H9 (cell line): ENCODE results near the gene GABRB1. TPM values are rescaled to one million over a fixed set of nuclear protein-coding genes. Genes with fewer than 3 reads are reported as not detected.

Experiments
- DNase-seq: peaks from one replicate; pipeline ENCODE4 v3.0.0-alpha.2; 2017
- H2AFZ ChIP-seq: one replicate; pipeline ENCODE4 v1.6.1; 2013; ENCODE audit warnings: mild to moderate bottlenecking, low read length, control low read depth, moderate library complexity
- H2AK5ac ChIP-seq: 2 replicates; pipeline ENCODE4 v1.6.1; 2013; ENCODE audit warnings: low read length, control low read depth, mixed read lengths; ENCODE audit not compliant: insufficient read length
- H2BK120ac ChIP-seq: one replicate; pipeline ENCODE4 v1.6.1; 2013; ENCODE audit warnings: low read depth, mild to moderate bottlenecking, low read length, control low read depth, inconsistent platforms; ENCODE audit not compliant: poor library complexity, severe bottlenecking
- H2BK12ac ChIP-seq: 2 replicates; pipeline ENCODE4 v1.6.1; 2013; ENCODE audit warnings: low read length, control low read depth, mixed read lengths, low read depth; ENCODE audit not compliant: insufficient read length
- H2BK15ac ChIP-seq: 2 replicates; pipeline ENCODE4 v1.6.1; 2013; ENCODE audit warnings: low read depth, low read length, control low read depth
- H2BK20ac ChIP-seq: one replicate; pipeline ENCODE4 v1.6.1; 2013; ENCODE audit warnings: low read depth, mild to moderate bottlenecking, low read length, control low read depth, inconsistent platforms; ENCODE audit not compliant: poor library complexity, severe bottlenecking
- H2BK5ac ChIP-seq: 2 replicates; pipeline ENCODE4 v1.6.1; 2013; ENCODE audit warnings: low read length, control low read depth, mixed read lengths; ENCODE audit not compliant: insufficient read length
- H3K14ac ChIP-seq: 2 replicates; pipeline ENCODE4 v1.6.1; 2013; ENCODE audit warnings: low read length, control low read depth; ENCODE audit not compliant: insufficient read depth
- H3K18ac ChIP-seq: 2 replicates; pipeline ENCODE4 v1.6.1; 2013; ENCODE audit warnings: low read depth, mild to moderate bottlenecking, mixed read lengths, low read length, control low read depth; ENCODE audit not compliant: insufficient read length
- H3K23ac ChIP-seq: 2 replicates; pipeline ENCODE4 v1.6.1; 2013; ENCODE audit warnings: low read length, control low read depth, mixed read lengths, low read depth; ENCODE audit not compliant: insufficient read length
- H3K23me2 ChIP-seq: 2 replicates; pipeline ENCODE4 v1.6.1; 2013; ENCODE audit warnings: low read depth, mild to moderate bottlenecking, mixed read lengths, low read length, control low read depth; ENCODE audit not compliant: insufficient read length, poor library complexity, severe bottlenecking
- H3K27ac ChIP-seq: 2 replicates; pipeline ENCODE4 v1.5.1; 2013; ENCODE audit warnings: low read length, control low read depth, mixed read lengths, low read depth; ENCODE audit not compliant: insufficient read length
- H3K27me3 ChIP-seq: 2 replicates; pipeline ENCODE4 v1.6.1; 2013; ENCODE audit warnings: low read length, control low read depth, inconsistent platforms; ENCODE audit not compliant: insufficient read depth
- H3K4ac ChIP-seq: 2 replicates; pipeline ENCODE4 v1.6.1; 2013; ENCODE audit warnings: low read depth, mild to moderate bottlenecking, control low read depth, inconsistent platforms, low read length, moderate library complexity
- H3K4me1 ChIP-seq: 2 replicates; pipeline ENCODE4 v1.6.1; 2013; ENCODE audit warnings: low read length, control low read depth, inconsistent platforms; ENCODE audit not compliant: insufficient read depth
- H3K4me2 ChIP-seq: 2 replicates; pipeline ENCODE4 v1.6.1; 2013; ENCODE audit warnings: low read length, control low read depth, mixed read lengths; ENCODE audit not compliant: insufficient read length, insufficient read depth
- H3K56ac ChIP-seq: 2 replicates; pipeline ENCODE4 v1.6.1; 2013; ENCODE audit warnings: low read depth, mild to moderate bottlenecking, mixed read lengths, low read length, control low read depth; ENCODE audit not compliant: insufficient read length
- H3K79me1 ChIP-seq: 2 replicates; pipeline ENCODE4 v1.6.1; 2013; ENCODE audit warnings: low read depth, mild to moderate bottlenecking, moderate library complexity, low read length, control low read depth, inconsistent platforms; ENCODE audit not compliant: insufficient read depth, poor library complexity, severe bottlenecking
- H3K79me2 ChIP-seq: 2 replicates; pipeline ENCODE4 v1.6.1; 2013; ENCODE audit warnings: low read length, control low read depth, inconsistent platforms; ENCODE audit not compliant: insufficient read depth
- H3K9ac ChIP-seq: 2 replicates; pipeline ENCODE4 v1.6.1; 2013; ENCODE audit warnings: low read length, control low read depth, mixed read lengths; ENCODE audit not compliant: insufficient read length; ENCODE audit errors: extremely low read depth
- H3K9me3 ChIP-seq: one replicate; pipeline ENCODE4 v1.6.1; 2013; ENCODE audit warnings: low read depth, low read length, inconsistent platforms; ENCODE audit not compliant: control insufficient read depth
- H3T11ph ChIP-seq: one replicate; pipeline ENCODE4 v1.6.1; 2013; ENCODE audit warnings: mild to moderate bottlenecking, low read length, control low read depth, inconsistent platforms
- H4K20me1 ChIP-seq: one replicate; pipeline ENCODE4 v1.6.1; 2013; ENCODE audit not compliant: control insufficient read depth, insufficient read length, insufficient read depth
- H4K5ac ChIP-seq: 2 replicates; pipeline ENCODE4 v1.6.1; 2013; ENCODE audit warnings: low read depth, mild to moderate bottlenecking, mixed read lengths, low read length, control low read depth; ENCODE audit not compliant: insufficient read length
- H4K8ac ChIP-seq: replicated peaks from 2 replicates; pipeline ENCODE4 v1.6.1; 2013; ENCODE audit warnings: low read length, control low read depth, mixed read lengths, low read depth; ENCODE audit not compliant: insufficient read length
- H4K91ac ChIP-seq: 2 replicates; pipeline ENCODE4 v1.6.1; 2013; ENCODE audit warnings: low read depth, mild to moderate bottlenecking, moderate library complexity, mixed read lengths, low read length, control low read depth; ENCODE audit not compliant: insufficient read length
- H3K27ac Mint-ChIP-seq, 3 experiments: 2 replicates in 2 of 3; 3 replicates in 1 of 3; pipeline ENCODE4 v1.8.0; 2020 to 2021; ENCODE audit warnings: mixed read lengths in 3 of 3, mild to moderate bottlenecking in 1 of 3, moderate library complexity in 1 of 3
- H3K27me3 Mint-ChIP-seq: 2 replicates; pipeline ENCODE4 v1.8.0; 2021; ENCODE audit warnings: low read depth, mild to moderate bottlenecking, moderate library complexity, mixed read lengths
- H3K36me3 Mint-ChIP-seq, 3 experiments: 2 replicates in 2 of 3; 3 replicates in 1 of 3; pipeline ENCODE4 v1.8.0; 2020 to 2021; ENCODE audit warnings: low read depth in 3 of 3, mixed read lengths in 3 of 3; ENCODE audit not compliant: insufficient read depth in 1 of 3
- H3K4me1 Mint-ChIP-seq, 2 experiments: 2 replicates each; pipeline ENCODE4 v1.8.0; 2020; ENCODE audit warnings: mixed read lengths in 2 of 2
- H3K4me3 Mint-ChIP-seq, 2 experiments: 2 replicates in 1 of 2; 3 replicates in 1 of 2; pipeline ENCODE4 v1.8.0; 2020 to 2021; ENCODE audit warnings: mild to moderate bottlenecking in 2 of 2, mixed read lengths in 2 of 2, moderate library complexity in 1 of 2
- H3K9me3 Mint-ChIP-seq, 2 experiments: 2 replicates in 1 of 2; 3 replicates in 1 of 2; pipeline ENCODE4 v1.8.0; 2020; ENCODE audit warnings: mild to moderate bottlenecking in 2 of 2, mixed read lengths in 2 of 2, moderate library complexity in 1 of 2
- CTCF ChIP-seq: fragments of 200-600 bp; sonication (generic); conservative IDR thresholded peaks from 3 replicates; pipeline ENCODE4 v1.8.0; 2021; ENCODE audit warnings: antibody characterized with exemption, mild to moderate bottlenecking
- WGBS: extraction: QIAGEN DNeasy Blood & Tissue Kit; methylation state at CpG from one replicate; pipeline ENCODE4 v1.1.7; 2013; ENCODE audit warnings: missing lambda C conversion rate, low lambda C conversion rate, mixed read lengths; ENCODE audit not compliant: insufficient read length; ENCODE audit errors: extremely low coverage; 5-methylcytosine and 5-hydroxymethylcytosine counted together
- total RNA-seq: library from RNA; stranded (reverse); gene quantifications from 2 replicates; pipeline ENCODE4 v1.2.1, GENCODE V29; 2021

Gene GABRB1
- total RNA-seq, 1 experiment from 2014 or later, result 0.39 TPM

GRCh38 chr4:47222276-47222675 is 190.9 kb downstream of the GABRB1 start:
- Histone ChIP-seq H4K91ac (no peak overlapping the region), H3K9me3 (no peaks in the 10 kb centered on the region), H2AFZ (no peak overlapping the region), H3K14ac (no peak overlapping the region), H3K56ac (no peak overlapping the region), H3K27ac (no peak overlapping the region), H2BK15ac (no peak overlapping the region), H2BK12ac (no peak overlapping the region), H3K27me3 (no peaks in the 10 kb centered on the region), H3K18ac (no peak overlapping the region), H4K5ac (no peak overlapping the region), H2AK5ac (no peak overlapping the region), H2BK20ac (no peak overlapping the region), H3K79me1 (no peaks in the 10 kb centered on the region), H3K4ac (no peak overlapping the region), H3K23ac (no peak overlapping the region), H3K23me2 (no peaks in the 10 kb centered on the region), H3K4me1 (no peaks in the 10 kb centered on the region), H4K8ac (no peak overlapping the region), H3K4me2 (no peak overlapping the region), H2BK5ac (no peak overlapping the region), H4K20me1 (no peaks in the 10 kb centered on the region), H3K9ac (no peak overlapping the region), H2BK120ac (no peak overlapping the region), H3T11ph (no peak overlapping the region), H3K79me2 (no peaks in the 10 kb centered on the region)
- H3K27ac Mint-ChIP-seq, result no peak overlapping the region
- H3K27me3 Mint-ChIP-seq, result peaks cover 8% of the 10 kb centered on the region
- no peak for DNase-seq
- no CpG with 5 or more reads among the region's 1 CpG for WGBS
- no peak overlapping the region for H3K4me3 Mint-ChIP-seq
- H3K9me3 Mint-ChIP-seq, result no peaks in the 10 kb centered on the region
- TF ChIP-seq CTCF, result no peak
- no peaks in the 10 kb centered on the region for H3K4me1 Mint-ChIP-seq
- no peaks in the 10 kb centered on the region for H3K36me3 Mint-ChIP-seq
